LNCaP clone FGC (cell line): ENCODE measurements around the gene MID1.

Experiments
- DNase-seq: peaks from one replicate; pipeline ENCODE4 v3.0.0-alpha.2; 2011; ENCODE audit warnings: low read depth
- H3K4me3 ChIP-seq: 2 replicates; pipeline ENCODE4 v1.5.1; 2011; ENCODE audit warnings: mild to moderate bottlenecking, low read depth, low read length, control low read depth
- TF ChIP-seq, protein P1 (sequence below): IDR thresholded peaks from 2 replicates; pipeline ENCODE4 v1.5.1; 2012; ENCODE audit warnings: mild to moderate bottlenecking; ENCODE audit not compliant: control insufficient read depth, insufficient read depth; ENCODE audit errors: extremely low read depth

MID1 gene

GRCh38 chrX:10555846-10556245 lies 64.5 kb downstream of the MID1 start:
- DNase-seq: no peak
- no peak overlapping the region for H3K4me3 ChIP-seq
- TF ChIP-seq, protein P1, sequence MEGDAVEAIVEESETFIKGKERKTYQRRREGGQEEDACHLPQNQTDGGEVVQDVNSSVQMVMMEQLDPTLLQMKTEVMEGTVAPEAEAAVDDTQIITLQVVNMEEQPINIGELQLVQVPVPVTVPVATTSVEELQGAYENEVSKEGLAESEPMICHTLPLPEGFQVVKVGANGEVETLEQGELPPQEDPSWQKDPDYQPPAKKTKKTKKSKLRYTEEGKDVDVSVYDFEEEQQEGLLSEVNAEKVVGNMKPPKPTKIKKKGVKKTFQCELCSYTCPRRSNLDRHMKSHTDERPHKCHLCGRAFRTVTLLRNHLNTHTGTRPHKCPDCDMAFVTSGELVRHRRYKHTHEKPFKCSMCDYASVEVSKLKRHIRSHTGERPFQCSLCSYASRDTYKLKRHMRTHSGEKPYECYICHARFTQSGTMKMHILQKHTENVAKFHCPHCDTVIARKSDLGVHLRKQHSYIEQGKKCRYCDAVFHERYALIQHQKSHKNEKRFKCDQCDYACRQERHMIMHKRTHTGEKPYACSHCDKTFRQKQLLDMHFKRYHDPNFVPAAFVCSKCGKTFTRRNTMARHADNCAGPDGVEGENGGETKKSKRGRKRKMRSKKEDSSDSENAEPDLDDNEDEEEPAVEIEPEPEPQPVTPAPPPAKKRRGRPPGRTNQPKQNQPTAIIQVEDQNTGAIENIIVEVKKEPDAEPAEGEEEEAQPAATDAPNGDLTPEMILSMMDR: no peak

- H3K4me3 ChIP-seq: no peak overlapping the region
- no peak for DNase-seq
- TF ChIP-seq, protein P1: no peak
Measured at GRCh38 chrX:10554612-10555270, 65.6 kb downstream of the MID1 start.

- TF ChIP-seq, protein P1: no peak
- H3K4me3 ChIP-seq: no peak overlapping the region
- DNase-seq: peak; percentile 63
Measured at GRCh38 chrX:10549280-10549679, 71.1 kb downstream of the MID1 start.

DNA sequence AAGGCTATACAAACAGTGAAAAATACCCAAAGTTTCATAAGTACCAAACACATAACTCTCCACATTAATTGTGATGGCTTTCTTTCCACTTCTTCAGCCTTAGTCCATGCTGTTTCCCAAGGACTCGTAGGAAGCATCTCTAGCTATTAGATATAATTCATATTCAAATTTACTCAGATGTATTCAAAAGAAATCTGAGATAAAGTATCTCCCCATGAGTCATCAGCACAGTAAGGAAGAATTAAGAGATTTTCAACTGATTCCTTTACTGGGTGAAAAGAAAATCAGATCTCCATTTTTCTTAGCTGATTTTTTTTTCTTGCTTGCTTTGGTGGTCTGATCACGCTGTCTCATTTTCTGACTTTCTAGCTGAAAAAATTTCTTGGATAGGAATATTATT lies 71.7 kb downstream of the MID1 start:
- TF ChIP-seq, protein P1: no peak
- no peak for DNase-seq

GRCh38 chrX:10545882-10546281 lies 74.5 kb downstream of the MID1 start:
- TF ChIP-seq, protein P1: no peak
- DNase-seq: no peak
- H3K4me3 ChIP-seq: no peak overlapping the region

More for the DNA sequence above, 71.7 kb downstream of the MID1 start:
- H3K4me3 ChIP-seq: no peak overlapping the region

GRCh38 chrX:10542586-10542985 lies 77.8 kb downstream of the MID1 start:
- DNase-seq: no peak
- TF ChIP-seq, protein P1: no peak
- H3K4me3 ChIP-seq: no peak overlapping the region

DNA sequence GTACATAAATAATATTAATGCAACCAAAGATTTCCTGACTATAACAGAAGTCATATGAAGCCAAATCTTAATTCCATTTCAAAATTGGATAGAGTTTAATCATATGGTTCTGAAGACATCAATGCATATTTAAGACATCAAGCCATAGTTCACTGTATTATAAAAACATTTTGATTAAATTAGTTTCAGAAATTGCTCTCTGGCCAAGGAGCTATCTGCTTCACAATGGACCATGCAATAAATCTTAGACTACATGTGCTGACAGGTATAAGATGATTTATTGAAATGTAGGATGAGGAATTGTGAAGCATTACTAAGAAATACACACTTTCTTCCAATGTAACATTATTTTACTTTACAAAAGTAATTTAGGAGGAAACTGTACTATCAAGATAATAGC lies 81.6 kb downstream of the MID1 start:
- no peak for DNase-seq
- TF ChIP-seq, protein P1: no peak
- H3K4me3 ChIP-seq: no peak overlapping the region
